ENCODE measurements around the gene ATL2.
"Not testable (repeated sequence)": the region's sequence is repeated elsewhere in the genome, so short reads cannot be mapped to it uniquely, and the experiment has no call there.

DNA sequence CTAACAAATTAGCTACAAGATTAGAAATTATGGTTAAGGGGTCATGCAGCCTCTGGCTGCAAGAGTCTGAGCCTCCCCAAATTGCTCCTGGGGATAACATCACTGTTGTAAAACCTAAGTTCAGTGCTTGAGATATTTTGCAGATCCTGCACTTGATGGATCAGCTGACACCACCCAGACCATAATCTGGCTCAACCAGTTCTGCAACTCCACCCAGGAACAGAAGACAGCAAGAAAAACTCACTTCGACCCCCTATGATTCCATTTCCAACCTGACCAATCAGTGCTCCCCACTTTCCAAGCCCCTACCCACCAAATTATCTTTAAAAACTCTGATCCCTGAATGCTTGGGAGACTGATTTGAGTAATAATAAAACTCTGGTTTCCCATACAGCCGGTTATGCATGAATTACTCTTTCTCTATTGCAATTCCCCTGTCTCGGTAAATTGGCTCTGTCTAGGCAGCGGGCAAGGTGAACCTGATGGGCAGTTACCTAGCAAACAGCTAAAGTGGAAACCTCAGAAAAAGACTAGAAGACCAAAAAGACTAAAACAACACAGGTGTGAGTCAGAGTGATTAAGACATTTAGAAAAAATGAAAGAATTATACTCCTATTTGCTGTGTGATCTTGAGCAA is 35.3 kb upstream of the ATL2 start:
- TF ChIP-seq, protein P1, sequence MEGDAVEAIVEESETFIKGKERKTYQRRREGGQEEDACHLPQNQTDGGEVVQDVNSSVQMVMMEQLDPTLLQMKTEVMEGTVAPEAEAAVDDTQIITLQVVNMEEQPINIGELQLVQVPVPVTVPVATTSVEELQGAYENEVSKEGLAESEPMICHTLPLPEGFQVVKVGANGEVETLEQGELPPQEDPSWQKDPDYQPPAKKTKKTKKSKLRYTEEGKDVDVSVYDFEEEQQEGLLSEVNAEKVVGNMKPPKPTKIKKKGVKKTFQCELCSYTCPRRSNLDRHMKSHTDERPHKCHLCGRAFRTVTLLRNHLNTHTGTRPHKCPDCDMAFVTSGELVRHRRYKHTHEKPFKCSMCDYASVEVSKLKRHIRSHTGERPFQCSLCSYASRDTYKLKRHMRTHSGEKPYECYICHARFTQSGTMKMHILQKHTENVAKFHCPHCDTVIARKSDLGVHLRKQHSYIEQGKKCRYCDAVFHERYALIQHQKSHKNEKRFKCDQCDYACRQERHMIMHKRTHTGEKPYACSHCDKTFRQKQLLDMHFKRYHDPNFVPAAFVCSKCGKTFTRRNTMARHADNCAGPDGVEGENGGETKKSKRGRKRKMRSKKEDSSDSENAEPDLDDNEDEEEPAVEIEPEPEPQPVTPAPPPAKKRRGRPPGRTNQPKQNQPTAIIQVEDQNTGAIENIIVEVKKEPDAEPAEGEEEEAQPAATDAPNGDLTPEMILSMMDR (IDR thresholded peaks at IDR 0.05; ENCODE audit: poor library complexity), result not testable (repeated sequence)
- not testable (repeated sequence) for TF ChIP-seq EZH2 (IDR thresholded peaks at IDR 0.05; ENCODE audit: borderline replicate concordance); EZH2phosphoT487 (IDR thresholded peaks at IDR 0.05; ENCODE audit: low read depth, severe bottlenecking, unreplicated experiment)

Measured in hepatocyte (in vitro differentiated cells).